ENCODE results near the gene PCNX1. TPM values are rescaled to one million over a fixed set of nuclear protein-coding genes. Genes with fewer than 3 reads are reported as not detected.
"Not testable (repeated sequence)": the region's sequence is repeated elsewhere in the genome, so short reads cannot be mapped to it uniquely, and the experiment has no call there.

PCNX1 gene
- polyA plus RNA-seq, 1 donor, result 43.9 TPM

DNA sequence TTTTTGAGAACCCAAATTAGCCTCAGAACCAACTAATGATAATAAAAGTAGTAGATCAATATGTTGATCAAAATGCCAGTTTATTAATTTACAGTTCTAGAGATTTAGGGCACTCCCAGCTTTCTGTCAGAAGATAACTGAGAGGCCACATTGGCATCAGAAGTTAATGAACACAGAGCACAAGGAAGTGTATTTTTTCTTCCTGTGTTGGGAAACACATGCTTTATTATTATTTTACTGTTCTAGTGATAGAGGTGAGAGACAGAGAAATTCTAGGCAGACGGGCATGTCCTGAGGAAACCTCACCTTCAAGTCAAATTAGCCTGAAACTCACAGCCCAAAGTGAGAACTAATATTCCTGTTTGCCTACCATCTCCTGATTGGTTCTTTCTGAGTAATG, 213.7 kb downstream of the PCNX1 start:
- H3K27me3 ChIP-seq (ENCODE audit: control insufficient read depth, insufficient read depth, low read length), result no peaks in the 10 kb centered on the region
- peaks cover 51% of the 10 kb centered on the region for H3K4me1 ChIP-seq (ENCODE audit: control insufficient read depth, insufficient read depth, low read length)
- H3K36me3 ChIP-seq (ENCODE audit: control insufficient read depth, insufficient read depth, low read length), result no peaks in the 10 kb centered on the region
- no CpG with 5 or more reads among the region's 1 CpG for WGBS (ENCODE audit: insufficient coverage, low lambda C conversion rate)
- H3K27ac ChIP-seq (ENCODE audit: low read length), result peak overlapping the region; percentile 56
- no peak overlapping the region for H3K4me3 ChIP-seq (ENCODE audit: low read length)
- H3K9me3 ChIP-seq (ENCODE audit: control insufficient read depth, low read depth, low read length), result peaks cover 7% of the 10 kb centered on the region
- peak; percentile 53 to 73 for DNase-seq

DNA sequence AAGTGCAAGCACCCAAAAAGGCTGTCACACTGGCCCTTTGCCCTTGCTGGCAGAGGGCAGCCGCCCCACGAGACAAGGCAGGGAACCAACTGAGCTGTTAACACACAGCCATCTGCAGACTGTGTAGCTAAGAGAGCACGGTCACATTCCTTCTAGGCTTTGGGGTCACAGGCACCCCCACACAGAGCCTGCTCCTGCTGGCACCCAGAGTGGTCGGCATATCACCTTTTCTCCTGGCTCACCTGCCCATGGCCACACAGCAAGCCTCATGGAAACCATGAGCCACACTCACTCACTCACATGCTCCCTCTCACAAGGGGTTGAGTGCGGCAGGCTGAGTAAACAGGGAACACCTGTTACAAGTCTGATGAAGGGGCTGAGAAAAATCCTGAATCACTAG, 214.5 kb downstream of the PCNX1 start:
- WGBS (ENCODE audit: insufficient coverage, low lambda C conversion rate), result no CpG with 5 or more reads among the region's 5 CpGs
- H3K27ac ChIP-seq (ENCODE audit: low read length), result no peak overlapping the region
- no peak for DNase-seq
- H3K27me3 ChIP-seq (ENCODE audit: control insufficient read depth, insufficient read depth, low read length), result no peaks in the 10 kb centered on the region
- H3K4me1 ChIP-seq (ENCODE audit: control insufficient read depth, insufficient read depth, low read length), result peaks cover 45% of the 10 kb centered on the region
- H3K4me3 ChIP-seq (ENCODE audit: low read length), result no peak overlapping the region
- peaks cover 7% of the 10 kb centered on the region for H3K9me3 ChIP-seq (ENCODE audit: control insufficient read depth, low read depth, low read length)
- H3K36me3 ChIP-seq (ENCODE audit: control insufficient read depth, insufficient read depth, low read length), result no peaks in the 10 kb centered on the region

DNA sequence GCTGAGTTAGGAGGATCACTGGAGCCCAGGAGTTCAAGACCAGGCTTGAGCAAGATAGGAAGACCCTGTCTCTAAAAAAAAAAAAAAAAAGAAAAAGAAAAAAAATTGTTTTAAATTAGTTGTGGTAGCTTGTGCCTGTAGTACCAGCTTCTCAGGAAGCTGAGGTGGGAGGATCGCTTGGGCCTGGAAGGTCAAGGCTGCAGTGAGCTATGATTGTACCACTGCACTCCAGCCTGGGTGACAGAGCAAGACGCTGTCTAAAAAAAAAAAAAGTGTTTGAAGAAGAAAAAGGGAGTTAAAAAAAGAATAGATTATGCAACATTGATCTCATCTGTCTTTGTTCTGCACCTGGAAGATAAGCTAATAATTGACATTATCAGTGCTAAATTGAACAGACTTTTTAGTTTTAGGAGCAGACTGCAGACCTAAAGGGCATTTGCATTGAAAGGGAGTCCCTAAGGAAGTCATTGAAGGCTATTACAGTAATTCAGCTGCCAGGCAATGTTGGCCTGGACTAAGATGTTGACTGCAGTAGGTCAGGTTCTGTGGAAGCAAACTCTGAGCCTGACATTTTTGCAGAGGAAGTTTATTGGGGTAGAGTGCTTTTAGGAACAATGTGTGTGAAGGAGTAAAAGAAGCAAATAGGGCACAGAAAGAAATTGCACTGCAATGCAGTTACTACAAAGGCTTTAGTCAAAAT, 215.8 kb downstream of the PCNX1 start:
- Histone ChIP-seq H3K27ac (ENCODE audit: low read length) (no peak overlapping the region), H3K9me3 (ENCODE audit: control insufficient read depth, low read depth, low read length) (peaks cover 7% of the 10 kb centered on the region), H3K4me1 (ENCODE audit: control insufficient read depth, insufficient read depth, low read length) (peaks cover 33% of the 10 kb centered on the region), H3K36me3 (ENCODE audit: control insufficient read depth, insufficient read depth, low read length) (no peaks in the 10 kb centered on the region), H3K27me3 (ENCODE audit: control insufficient read depth, insufficient read depth, low read length) (no peaks in the 10 kb centered on the region), H3K4me3 (ENCODE audit: low read length) (no peak overlapping the region)
- 0% methylated on average over 1 of the region's 2 CpGs for WGBS (ENCODE audit: insufficient coverage, low lambda C conversion rate)
- no peak for DNase-seq

DNA sequence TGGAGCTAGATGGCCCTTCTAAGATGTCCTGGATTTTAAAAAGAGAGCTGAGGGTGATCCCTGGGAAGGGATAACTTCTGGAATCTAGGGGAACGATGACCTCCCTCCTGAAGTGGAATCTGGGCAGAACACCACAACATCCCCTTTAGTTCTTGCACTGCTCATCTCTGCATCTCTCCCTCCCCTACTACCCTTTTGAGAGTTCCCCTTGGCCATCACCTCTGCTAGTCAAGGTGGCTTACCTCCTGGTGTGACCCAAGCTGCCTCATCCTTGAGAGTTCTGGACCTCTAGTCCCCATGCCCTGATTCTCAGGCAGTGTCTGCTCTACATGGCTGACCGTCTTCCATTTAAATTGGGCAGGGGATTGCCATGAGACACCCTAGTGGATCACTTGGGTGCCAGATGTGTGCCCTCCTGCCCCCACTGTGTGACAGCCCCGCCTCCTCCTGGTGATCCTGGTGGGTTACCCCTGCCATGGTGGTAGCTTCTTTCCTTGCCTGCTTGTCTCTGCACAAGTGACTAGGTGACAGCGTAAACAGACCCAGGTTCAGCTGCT, 216.4 kb downstream of the PCNX1 start:
- peaks cover 7% of the 10 kb centered on the region for H3K9me3 ChIP-seq (ENCODE audit: control insufficient read depth, low read depth, low read length)
- H3K27me3 ChIP-seq (ENCODE audit: control insufficient read depth, insufficient read depth, low read length), result no peaks in the 10 kb centered on the region
- DNase-seq, result no peak
- no peak overlapping the region for H3K4me3 ChIP-seq (ENCODE audit: low read length)
- H3K4me1 ChIP-seq (ENCODE audit: control insufficient read depth, insufficient read depth, low read length), result peaks cover 28% of the 10 kb centered on the region
- no peaks in the 10 kb centered on the region for H3K36me3 ChIP-seq (ENCODE audit: control insufficient read depth, insufficient read depth, low read length)
- no CpG with 5 or more reads among the region's 4 CpGs for WGBS (ENCODE audit: insufficient coverage, low lambda C conversion rate)
- no peak overlapping the region for H3K27ac ChIP-seq (ENCODE audit: low read length)

DNA sequence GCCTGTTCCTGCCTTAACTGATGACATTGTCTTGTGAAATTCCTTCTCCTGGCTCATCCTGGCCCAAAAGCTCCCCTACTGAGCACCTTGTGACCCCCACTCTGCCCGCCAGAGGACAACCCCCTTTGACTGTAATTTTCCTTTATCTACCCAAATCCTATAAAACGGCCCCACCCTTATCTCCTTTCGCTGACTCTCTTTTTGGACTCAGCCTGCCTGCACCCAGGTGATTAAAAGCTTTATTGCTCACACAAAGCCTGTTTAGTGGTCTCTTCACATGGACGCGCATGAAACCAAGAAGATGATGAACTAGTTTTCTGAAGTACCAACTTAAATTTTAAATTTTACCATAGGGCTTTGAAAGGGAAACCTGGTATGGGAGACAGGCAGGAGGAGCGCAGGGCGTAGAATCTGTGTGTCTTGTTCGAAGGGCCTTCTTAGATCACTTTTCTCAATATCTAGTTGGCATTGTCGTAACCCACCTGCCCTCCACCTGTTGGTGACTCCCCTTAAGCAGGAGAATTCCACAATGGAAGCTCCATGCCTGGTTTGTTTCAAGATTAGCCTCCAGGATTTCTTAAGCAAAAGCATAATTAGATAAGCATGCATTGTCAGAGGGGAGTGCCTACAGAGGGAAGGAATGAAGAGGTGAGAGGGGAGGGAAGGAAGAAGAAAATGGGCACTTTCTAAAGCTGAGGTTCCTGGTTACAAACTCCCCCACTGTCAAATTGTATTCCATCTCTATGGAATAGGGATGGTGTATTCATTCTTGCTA, 222.6 kb downstream of the PCNX1 start:
- not testable (repeated sequence) for H3K36me3 ChIP-seq (ENCODE audit: control insufficient read depth, insufficient read depth, low read length); H3K4me3 ChIP-seq (ENCODE audit: low read length); H3K4me1 ChIP-seq (ENCODE audit: control insufficient read depth, insufficient read depth, low read length); H3K9me3 ChIP-seq (ENCODE audit: control insufficient read depth, low read depth, low read length); H3K27me3 ChIP-seq (ENCODE audit: control insufficient read depth, insufficient read depth, low read length); DNase-seq; H3K27ac ChIP-seq (ENCODE audit: low read length)
- no CpG with 5 or more reads among the region's 9 CpGs for WGBS (ENCODE audit: insufficient coverage, low lambda C conversion rate)

DNA sequence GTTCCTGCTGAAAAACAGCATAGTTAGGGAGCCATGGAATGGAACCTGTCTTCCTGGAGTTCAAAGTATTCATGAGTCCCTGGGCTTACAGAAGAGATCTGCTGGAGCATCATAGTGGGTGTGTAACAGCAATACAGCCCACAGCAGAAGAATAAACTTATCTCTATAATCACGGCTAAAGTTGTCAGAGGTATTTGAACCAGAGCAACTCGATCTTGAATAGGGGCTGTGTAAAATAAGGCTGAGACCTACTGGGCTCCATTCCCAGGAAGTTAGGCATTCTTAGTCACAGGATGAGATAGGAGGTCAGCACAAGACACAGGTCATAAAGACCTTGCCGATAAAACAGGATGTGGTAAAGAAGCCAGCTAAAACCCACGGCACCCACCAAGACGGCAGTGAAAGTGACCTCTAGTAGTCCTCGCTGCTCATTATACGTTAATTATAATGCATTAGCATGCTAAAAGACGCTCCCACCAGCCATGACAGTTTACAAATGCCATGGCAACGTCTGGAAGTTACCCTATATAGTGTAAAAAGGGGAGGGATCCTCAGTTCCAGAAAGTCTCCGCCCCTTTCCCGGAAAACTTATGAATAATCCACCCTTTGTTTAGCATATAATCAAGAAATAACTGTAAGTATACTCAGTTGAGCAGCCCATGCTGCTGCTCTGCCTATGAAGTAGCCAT, 223.4 kb downstream of the PCNX1 start:
- Histone ChIP-seq H3K4me1 (ENCODE audit: control insufficient read depth, insufficient read depth, low read length) (no peaks in the 10 kb centered on the region), H3K36me3 (ENCODE audit: control insufficient read depth, insufficient read depth, low read length) (no peaks in the 10 kb centered on the region), H3K9me3 (ENCODE audit: control insufficient read depth, low read depth, low read length) (no peaks in the 10 kb centered on the region), H3K4me3 (ENCODE audit: low read length) (no peak overlapping the region), H3K27ac (ENCODE audit: low read length) (no peak overlapping the region), H3K27me3 (ENCODE audit: control insufficient read depth, insufficient read depth, low read length) (no peaks in the 10 kb centered on the region)
- whole genome bisulfite sequencing (ENCODE audit: insufficient coverage, low lambda C conversion rate), result 60% methylated on average over 2 of the region's 11 CpGs
- DNase-seq, result no peak

DNA sequence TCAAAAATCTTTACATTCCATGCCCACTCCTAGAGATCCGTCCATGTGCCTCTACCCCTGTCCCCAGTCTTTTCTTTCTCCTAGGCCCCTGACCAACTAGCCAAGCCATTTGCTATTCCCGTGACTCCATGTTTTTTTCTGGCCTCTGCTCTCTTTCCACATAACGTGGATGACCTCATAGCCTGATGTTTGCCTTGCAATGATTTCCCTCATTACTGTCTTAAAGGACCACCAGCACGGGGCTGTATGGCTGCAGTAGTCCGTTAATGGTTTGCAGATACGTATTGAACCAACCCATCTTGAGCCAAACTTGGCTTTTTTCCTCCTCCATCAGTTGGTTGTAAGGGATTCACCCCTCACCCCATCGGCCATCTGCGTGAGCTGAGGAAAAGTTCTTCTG, 226.0 kb downstream of the PCNX1 start:
- no peak overlapping the region for H3K4me3 ChIP-seq (ENCODE audit: low read length)
- H3K36me3 ChIP-seq (ENCODE audit: control insufficient read depth, insufficient read depth, low read length), result no peaks in the 10 kb centered on the region
- peaks cover 8% of the 10 kb centered on the region for H3K9me3 ChIP-seq (ENCODE audit: control insufficient read depth, low read depth, low read length)
- no peaks in the 10 kb centered on the region for H3K27me3 ChIP-seq (ENCODE audit: control insufficient read depth, insufficient read depth, low read length)
- H3K27ac ChIP-seq (ENCODE audit: low read length), result no peak overlapping the region
- no CpG with 5 or more reads among the region's 8 CpGs for WGBS (ENCODE audit: insufficient coverage, low lambda C conversion rate)
- H3K4me1 ChIP-seq (ENCODE audit: control insufficient read depth, insufficient read depth, low read length), result no peaks in the 10 kb centered on the region
- DNase-seq, result no peak

DNA sequence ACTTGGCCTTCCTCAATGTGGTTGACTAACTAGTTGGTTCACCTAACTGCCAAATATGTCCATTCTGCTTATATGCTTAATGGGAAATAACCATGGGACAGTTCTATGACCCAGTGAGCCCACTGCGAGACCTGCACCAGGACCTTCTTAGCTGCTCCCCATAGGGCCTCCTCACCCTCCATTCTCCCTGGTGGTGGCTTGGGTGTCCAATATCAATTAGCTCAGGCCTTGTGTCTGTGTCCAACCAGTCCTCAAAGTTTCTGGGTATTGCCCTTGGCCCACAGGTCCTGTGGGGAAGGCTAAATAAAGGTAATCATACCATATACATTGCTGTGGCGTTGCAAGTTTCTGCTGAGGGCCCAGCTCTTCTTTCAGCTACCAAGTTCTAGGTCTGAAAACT, 228.2 kb downstream of the PCNX1 start:
- Histone ChIP-seq H3K27me3 (ENCODE audit: control insufficient read depth, insufficient read depth, low read length) (no peaks in the 10 kb centered on the region), H3K4me1 (ENCODE audit: control insufficient read depth, insufficient read depth, low read length) (peaks cover 3% of the 10 kb centered on the region), H3K9me3 (ENCODE audit: control insufficient read depth, low read depth, low read length) (peaks cover 8% of the 10 kb centered on the region), H3K36me3 (ENCODE audit: control insufficient read depth, insufficient read depth, low read length) (no peaks in the 10 kb centered on the region), H3K4me3 (ENCODE audit: low read length) (no peak overlapping the region), H3K27ac (ENCODE audit: low read length) (no peak overlapping the region)
- no peak for DNase-seq
- no CpG with 5 or more reads among the region's 2 CpGs for WGBS (ENCODE audit: insufficient coverage, low lambda C conversion rate)

DNA sequence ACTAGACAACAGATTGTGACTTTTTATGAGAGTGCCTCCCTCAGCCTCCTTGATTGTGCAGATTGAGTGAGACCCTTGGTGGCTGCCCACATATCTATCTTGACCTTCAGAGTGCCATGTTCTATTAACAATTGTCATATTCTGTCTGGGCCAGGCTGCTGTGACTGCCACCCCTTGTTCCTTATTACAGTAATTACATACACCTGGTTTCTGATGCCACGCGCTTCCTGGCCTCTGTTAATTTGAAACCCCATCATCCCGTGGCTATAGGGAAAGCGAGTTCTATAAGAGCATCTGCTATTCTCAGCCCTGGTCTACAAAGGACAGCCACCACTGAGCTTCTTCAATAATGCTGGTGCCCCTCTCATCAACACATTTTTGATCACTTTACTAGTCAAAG, 228.7 kb downstream of the PCNX1 start:
- Histone ChIP-seq H3K4me3 (ENCODE audit: low read length) (no peak overlapping the region), H3K27me3 (ENCODE audit: control insufficient read depth, insufficient read depth, low read length) (no peaks in the 10 kb centered on the region), H3K36me3 (ENCODE audit: control insufficient read depth, insufficient read depth, low read length) (no peaks in the 10 kb centered on the region), H3K4me1 (ENCODE audit: control insufficient read depth, insufficient read depth, low read length) (peaks cover 3% of the 10 kb centered on the region), H3K27ac (ENCODE audit: low read length) (no peak overlapping the region), H3K9me3 (ENCODE audit: control insufficient read depth, low read depth, low read length) (peaks cover 8% of the 10 kb centered on the region)
- no peak for DNase-seq
- no CpG with 5 or more reads among the region's 4 CpGs for WGBS (ENCODE audit: insufficient coverage, low lambda C conversion rate)

DNA sequence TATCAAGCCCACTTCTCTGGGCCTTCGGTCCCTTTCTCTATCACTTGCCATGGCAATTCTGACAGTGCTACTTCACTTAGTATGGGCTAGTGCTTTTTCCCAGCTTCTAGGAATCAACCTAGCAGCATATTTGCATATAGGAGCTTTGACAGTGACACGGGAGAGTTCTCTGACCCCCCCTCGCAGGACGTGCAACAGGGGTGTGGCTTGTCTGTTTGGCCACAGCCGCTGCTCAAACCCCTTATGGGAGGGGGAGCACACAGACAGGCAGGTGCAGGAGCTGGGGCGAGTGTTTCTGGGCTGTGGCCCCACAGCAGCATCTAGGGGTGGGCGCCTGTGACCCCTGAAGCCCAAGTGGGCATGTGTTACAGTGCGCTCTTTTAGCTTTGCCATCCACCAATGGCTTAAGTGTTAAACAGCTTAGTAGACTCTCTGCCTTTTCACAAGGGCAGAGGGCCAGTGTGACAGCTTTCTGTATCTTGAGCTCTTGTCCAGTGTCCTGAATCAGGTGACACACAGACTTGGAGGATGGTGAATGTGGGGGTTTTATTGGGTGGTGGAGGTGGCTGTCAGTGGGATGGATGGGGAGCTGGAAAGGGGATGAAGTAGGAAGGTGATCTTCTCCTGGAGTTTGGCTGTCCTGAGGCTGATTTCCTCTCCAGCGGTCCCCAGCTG, 229.3 kb downstream of the PCNX1 start:
- no peak overlapping the region for H3K27ac ChIP-seq (ENCODE audit: low read length)
- H3K27me3 ChIP-seq (ENCODE audit: control insufficient read depth, insufficient read depth, low read length), result no peaks in the 10 kb centered on the region
- no peaks in the 10 kb centered on the region for H3K36me3 ChIP-seq (ENCODE audit: control insufficient read depth, insufficient read depth, low read length)
- WGBS (ENCODE audit: insufficient coverage, low lambda C conversion rate), result no CpG with 5 or more reads among the region's 9 CpGs
- peaks cover 3% of the 10 kb centered on the region for H3K4me1 ChIP-seq (ENCODE audit: control insufficient read depth, insufficient read depth, low read length)
- DNase-seq, result no peak
- no peak overlapping the region for H3K4me3 ChIP-seq (ENCODE audit: low read length)
- peaks cover 8% of the 10 kb centered on the region for H3K9me3 ChIP-seq (ENCODE audit: control insufficient read depth, low read depth, low read length)

Measured in large intestine (tissue), 3 donors.